CMK (cell line): ENCODE data around the gene TRAM2.

Experiments
- DNase-seq: peaks from one replicate; pipeline ENCODE4 v3.0.0-alpha.2; 2010; ENCODE audit warnings: low read depth

The TRAM2 gene

DNA sequence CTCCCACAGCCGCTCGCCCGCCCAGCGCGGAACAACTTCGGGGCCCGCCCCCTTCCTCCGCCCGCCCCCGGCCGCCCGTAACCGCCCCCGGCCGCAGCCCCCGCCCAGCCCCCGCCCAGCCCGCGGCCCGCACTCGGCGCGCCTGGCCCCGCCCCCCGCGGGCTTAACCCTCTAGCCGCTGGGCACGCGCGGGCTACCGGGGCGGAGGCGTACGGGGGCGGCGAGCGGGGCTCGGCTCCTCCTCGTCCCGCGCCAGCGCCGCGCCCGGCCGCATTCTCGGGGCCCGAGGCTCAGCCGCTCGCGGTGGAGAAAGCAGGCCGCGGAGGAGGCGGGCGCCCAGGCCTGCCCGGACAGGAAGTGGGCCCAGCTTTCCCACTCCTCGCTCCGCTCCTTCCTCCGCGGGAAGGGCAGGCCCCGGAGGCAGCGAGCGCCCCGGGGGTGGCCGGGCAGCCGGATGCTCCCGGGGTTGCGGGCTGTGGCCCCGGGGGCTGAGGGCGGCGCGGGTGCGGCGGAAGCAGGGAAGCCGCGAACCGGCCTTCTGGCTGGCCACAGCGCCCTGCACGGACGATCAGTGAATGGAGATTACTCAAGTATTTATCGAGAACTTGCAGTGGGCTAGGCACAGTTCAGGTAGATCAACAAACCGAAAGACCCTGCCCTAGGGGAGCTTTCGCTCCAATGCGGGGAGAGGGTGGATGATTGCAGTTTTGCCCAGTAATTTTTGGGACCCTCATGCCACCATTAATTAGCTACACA lies at the start of gene TRAM2:
TRAM2 (minus strand) TSS at position 39 of the 756 bp plus-strand sequence. CDS start 145 bp downstream, outside the sequence.
- no peak for DNase-seq

DNA sequence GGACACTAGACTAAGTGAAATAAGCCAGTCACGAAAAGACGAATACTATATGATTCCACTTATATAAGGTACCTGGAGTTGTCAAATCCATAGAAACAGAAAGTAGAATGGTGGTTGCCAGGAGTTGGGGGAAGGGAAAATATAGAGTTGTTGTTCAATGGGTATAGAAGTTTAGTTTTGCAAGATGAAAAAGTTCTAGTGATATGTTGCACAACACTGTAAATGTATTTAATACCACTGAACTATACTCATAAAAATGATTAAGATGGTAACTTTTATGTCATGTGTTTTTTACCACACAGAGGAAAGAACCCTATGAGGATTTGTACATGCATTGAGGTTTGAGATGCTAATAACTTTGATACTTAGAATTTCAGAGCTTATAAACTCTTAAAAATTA lies 46.0 kb upstream of the TRAM2 start:
- DNase-seq: no peak

DNA sequence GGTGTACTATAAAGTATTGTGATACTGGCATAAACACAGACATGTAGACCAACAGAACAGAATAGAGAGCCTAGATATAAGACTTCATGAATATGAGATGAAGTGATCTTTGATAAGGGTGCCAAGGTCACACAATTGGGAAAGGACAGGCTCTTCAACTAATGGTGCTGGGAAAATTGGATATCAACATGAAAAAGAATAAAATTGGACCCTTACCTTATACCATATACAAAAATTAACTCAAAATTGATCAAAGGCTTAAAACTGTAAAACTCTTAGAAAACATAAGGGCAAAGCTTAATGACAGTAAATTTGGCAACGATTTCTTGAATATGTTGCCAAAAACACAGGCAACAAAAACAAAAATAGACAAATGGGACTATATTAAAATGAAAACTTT lies 44.8 kb upstream of the TRAM2 start:
- DNase-seq: no peak

GRCh38 chr6:52620906-52621190 lies 44.0 kb upstream of the TRAM2 start:
- DNase-seq: no peak

- DNase-seq: no peak
Measured at GRCh38 chr6:52620055-52620905, 43.4 kb upstream of the TRAM2 start.

GRCh38 chr6:52617087-52617486 lies 40.2 kb upstream of the TRAM2 start:
- DNase-seq: no peak

DNA sequence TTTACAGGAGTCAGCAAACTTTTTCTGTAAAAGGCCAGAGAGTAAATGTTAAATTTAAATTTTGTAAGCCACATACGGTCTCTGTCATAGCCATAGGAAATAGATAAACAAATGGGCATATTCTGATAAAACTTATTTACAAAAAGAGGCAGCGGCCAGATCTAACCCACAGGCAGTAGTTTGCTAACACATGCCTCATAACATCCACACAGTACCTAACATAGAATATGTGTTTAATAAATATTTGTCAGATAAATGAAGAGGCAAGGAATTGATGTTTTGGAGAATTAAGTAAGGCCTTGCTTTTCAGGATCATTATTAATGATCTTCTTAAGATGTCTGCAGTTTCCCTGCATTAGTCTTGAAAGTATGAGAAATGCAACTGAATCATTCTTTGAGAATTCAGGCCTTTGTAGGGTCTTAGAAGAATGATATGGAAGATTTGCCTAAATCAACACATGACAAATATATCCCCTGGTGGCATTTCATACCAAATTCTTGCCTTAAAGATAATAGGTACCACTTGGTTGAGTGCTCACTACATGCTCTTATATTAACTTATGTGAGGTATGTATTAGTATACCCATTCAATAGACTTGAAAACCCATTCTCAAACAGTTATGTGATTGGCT lies 39.3 kb upstream of the TRAM2 start:
- DNase-seq: no peak

DNA sequence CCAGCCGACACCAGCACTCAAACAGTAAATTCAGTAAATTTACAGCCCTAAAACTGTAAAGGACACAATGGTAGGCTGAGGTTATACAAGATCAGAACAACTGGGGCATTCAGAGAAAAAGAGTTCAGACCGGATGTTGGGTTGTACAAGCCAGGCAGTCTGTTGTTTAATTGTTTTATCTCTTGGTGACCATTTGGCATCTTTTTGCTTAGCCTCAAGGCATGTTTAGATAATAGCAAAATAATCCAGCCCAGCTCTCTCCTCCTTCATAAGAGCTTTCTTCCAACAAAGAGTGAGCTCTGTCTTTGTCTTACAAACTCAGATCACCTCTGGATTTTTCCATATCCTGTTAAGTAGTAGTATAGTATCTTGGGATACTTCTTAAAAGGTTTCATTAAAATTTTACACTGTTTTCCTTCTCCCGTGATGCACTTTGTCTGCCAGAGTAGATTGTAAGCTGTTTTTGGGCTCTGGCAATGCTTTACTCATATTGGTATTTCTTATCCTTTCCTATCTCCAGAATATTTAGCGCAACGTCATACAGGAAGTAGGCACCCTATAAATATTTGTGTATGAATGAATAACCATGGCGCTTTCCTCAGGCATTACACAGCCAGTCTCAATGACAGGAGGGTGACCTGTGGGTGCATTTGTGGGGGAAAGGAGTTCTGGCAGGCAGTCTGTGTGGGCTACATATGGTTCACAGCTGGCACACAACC lies 35.6 kb upstream of the TRAM2 start:
- no peak for DNase-seq

DNA sequence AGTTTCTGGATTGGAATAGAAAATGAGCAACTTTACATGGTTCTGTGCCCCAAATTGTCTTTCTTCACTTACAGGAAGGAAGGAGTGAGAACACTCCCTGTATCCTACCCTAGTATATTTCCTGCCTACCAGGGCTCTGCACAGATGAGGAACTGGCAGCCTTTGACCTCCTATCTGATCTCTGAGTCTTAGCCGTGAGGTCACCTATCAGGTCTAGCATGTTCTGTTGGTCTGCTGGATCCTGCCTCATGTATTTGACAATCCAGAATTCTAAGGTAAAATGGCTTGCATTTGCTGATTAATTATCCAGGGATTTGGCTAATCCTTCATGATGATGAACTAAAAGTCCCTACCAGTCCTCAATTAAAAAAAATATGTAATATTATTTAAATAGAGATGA lies 35.0 kb upstream of the TRAM2 start:
- DNase-seq: no peak

- no peak for DNase-seq
Measured at GRCh38 chr6:52610745-52611355, 34.0 kb upstream of the TRAM2 start.

DNA sequence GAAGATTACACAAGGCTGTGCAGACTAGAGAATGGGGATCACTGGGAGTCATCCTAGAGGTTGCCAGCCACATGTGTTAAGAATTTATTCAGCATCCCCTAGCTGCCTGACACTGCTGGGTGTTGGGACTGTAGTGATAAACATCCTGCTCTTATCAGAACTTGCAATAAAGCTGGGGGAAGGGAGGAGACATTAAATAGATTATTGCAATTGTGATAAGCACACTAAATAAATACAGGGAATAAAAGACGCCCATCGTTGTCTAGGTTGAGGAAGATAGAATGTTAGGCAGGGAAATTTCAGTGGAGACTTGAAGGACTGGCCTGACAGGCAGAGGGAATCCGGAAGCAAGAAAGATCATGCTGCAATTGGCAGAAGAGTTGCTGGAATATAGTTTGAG lies 33.2 kb upstream of the TRAM2 start:
- no peak for DNase-seq

- DNase-seq: no peak
Measured at GRCh38 chr6:52605610-52606185, 28.8 kb upstream of the TRAM2 start.

DNA sequence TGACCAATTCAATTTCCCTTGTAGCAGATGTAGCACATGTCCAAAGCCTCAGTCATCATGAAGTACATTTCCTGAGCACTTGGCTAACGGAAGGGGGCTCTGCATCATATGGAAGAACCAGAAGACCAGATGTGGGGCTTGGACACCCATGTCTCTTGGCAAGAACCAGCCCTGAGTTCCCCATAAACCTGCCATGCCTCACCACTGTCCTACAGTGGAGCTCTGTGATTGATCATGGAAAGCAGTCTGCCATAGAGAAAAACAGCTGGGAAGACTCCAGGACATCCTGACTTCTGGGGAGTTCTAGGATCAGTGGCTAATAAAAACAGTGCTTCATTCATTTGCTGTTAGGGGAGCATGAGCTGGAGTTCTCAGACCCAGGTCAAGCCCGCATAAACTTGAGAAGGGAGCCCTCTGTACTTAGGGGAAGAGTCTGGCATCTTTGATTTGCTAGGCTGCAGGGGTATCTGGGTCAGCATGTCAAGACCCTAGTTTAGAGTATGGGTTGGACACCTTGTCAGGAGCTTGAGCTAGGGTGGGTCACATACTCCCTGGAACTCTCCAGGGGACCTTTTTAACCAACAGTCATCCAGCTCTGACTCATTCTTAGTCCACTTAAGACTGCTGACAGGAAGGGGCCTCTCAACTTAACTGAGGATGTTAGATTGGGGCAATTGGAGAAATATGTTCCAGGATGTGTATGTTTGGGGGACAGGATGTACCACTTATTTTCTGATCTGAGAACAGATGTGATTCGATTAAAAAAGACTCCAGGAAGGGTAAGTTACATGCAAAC lies 26.3 kb upstream of the TRAM2 start:
- DNase-seq: no peak

DNA sequence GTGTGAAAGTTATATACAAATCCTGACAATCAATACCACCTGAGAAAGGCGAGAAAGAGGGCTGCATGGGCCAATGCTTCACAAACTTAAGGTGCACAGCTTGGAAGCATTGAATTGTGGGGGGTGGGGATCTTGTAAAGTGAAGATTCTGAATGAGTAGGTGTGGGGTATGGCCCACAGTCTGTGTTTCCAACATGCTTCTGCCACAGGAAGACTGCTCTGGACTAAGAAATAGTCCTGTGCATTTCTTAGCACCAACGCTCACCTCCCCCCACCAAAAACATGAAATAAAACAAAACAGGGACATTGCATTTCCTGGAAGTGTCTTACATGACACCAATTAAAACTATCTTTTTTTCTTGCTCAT lies 21.9 kb upstream of the TRAM2 start:
- DNase-seq: no peak

DNA sequence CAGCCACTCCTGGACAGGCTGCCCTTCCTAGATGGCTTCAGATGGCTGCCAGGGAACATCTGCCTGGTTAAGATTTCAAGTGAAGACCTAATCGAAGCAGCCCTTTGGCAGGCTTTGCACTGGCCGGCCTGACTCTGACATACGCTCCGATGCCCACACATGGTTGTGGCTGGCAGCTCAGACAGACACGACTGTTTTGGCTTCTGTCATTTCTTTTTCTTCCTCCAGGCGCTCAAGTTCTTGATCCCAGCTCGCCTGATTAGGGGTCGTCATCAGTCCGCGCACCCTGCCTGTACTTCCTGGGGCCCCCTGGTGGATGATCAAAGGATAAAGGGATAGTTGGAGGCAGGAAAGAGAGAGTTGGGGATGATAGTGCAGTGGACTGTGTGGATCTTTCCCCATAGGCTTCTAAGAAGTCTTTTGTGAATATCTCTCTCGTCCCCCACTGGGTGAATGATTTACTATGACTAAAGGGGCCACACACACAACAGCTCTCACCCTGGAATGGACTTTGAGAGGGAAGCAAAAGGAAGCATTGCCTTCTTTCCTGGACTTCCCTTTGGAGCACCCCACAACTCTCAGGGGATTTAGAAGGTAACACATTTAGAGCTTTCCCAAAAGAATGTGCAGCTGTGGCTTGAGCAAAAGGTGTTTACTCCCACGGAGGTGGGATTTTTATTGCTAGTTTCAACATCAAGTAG lies 21.4 kb upstream of the TRAM2 start:
- DNase-seq: no peak

DNA sequence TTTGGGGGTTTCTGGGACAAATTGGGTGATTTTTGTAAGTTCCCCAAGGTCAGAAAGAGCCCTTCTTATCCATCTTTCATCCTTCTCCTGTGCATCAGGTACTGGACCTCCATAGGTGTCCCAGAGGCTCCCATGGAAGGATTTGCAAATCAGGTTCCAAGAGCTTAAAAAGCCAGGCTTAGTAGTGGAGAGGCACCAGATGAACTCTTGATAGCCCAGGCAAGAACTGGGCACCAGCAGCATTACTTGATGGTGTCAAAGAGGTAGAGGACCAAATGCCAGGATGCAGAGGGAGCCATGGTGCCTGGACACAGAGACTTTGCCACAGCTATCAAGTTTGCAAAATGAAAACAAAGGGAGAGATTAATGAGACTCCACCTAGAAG lies 20.9 kb upstream of the TRAM2 start:
- no peak for DNase-seq

DNA sequence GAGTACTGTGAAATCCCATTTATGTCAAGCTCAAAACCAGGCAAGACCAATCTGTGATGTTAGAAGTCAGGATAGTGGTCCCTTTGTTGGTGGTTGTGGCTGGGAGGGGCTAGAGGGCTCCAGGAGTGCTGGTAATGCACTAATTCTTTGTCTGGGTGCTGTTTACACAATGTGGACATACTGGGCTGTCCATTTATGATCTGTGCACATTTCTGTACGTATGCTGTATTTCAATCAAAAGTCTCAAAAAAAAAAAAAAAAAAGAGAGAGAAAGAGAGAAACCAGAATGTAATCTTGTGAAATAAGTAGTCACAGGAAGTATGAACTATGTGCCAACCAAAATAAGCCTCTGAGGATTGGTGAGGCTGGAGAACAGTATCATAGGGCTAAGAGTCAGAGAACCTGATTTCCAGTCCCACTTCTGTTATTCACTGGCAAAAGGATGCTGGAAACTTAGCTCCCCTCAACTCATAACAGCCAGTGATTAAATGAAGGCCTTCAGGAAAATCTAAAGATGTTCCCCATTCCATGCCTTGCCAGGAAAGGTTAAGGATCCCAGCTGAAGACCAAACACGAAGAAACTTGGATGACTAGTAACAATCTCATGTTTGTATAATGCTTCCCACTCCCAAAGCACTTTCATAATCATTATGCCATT lies 19.6 kb upstream of the TRAM2 start:
- no peak for DNase-seq

DNA sequence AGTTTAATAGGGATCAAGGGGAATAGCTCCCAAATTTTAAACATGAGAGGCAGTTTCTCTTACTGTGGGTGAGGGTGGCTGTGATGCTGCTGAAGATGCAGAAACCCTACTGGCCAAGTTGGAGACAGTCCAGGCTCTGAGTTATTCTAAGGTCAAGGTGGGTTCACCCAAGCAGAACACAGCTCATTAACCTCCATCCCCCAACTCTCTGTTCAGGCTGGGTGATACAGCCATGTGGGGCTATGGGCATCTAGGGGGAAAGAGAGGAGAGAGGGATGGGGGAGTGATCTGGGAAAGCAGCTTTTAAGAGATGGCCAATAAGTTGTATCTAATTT lies 18.9 kb upstream of the TRAM2 start:
- DNase-seq: no peak

GRCh38 chr6:52595000-52595795 lies 18.3 kb upstream of the TRAM2 start:
- DNase-seq: no peak
